Hepatocyte (in vitro differentiated cells): ENCODE data around the gene MYO3B. TPM values are rescaled to one million over a fixed set of nuclear protein-coding genes. Genes with fewer than 3 reads are reported as not detected.

Experiments
- DNase-seq: peaks from one replicate; pipeline ENCODE4 v3.0.0-alpha.2; 2016; ENCODE audit warnings: low spot score
- H2AFZ ChIP-seq: fragments of 200-600 bp; sonication (generic); 2 replicates; pipeline ENCODE4 v1.6.0; 2016; ENCODE audit warnings: antibody characterized with exemption, mild to moderate bottlenecking
- H3K27ac ChIP-seq: fragments of 200-600 bp; sonication (generic); 2 replicates; pipeline ENCODE4 v1.5.1; 2016; ENCODE audit warnings: mild to moderate bottlenecking
- H3K27me3 ChIP-seq: fragments of 200-600 bp; sonication (generic); 2 replicates; pipeline ENCODE4 v1.6.1; 2016
- H3K36me3 ChIP-seq: fragments of 200-600 bp; sonication (generic); replicated peaks from 2 replicates; pipeline ENCODE4 v1.5.1; 2016; ENCODE audit warnings: low read depth; ENCODE audit not compliant: insufficient read depth
- H3K4me1 ChIP-seq: fragments of 200-600 bp; sonication (generic); 2 replicates; pipeline ENCODE4 v1.5.1; 2016; ENCODE audit warnings: mild to moderate bottlenecking, moderate library complexity; ENCODE audit not compliant: insufficient read depth
- H3K4me2 ChIP-seq: fragments of 200-600 bp; sonication (generic); 2 replicates; pipeline ENCODE4 v1.6.0; 2016
- H3K4me3 ChIP-seq: fragments of 200-600 bp; sonication (generic); 2 replicates; pipeline ENCODE4 v1.5.1; 2016; ENCODE audit warnings: mild to moderate bottlenecking
- H3K79me2 ChIP-seq: fragments of 200-600 bp; sonication (generic); 2 replicates; pipeline ENCODE4 v1.6.0; 2017; ENCODE audit warnings: mild to moderate bottlenecking
- H3K9me2 ChIP-seq: fragments of 200-600 bp; sonication (generic); replicated peaks from 2 replicates; pipeline ENCODE4 v1.6.0; 2017; ENCODE audit warnings: mild to moderate bottlenecking; ENCODE audit not compliant: insufficient read depth
- H3K9me3 ChIP-seq: fragments of 200-600 bp; sonication (generic); 2 replicates; pipeline ENCODE4 v1.5.1; 2016; ENCODE audit warnings: low read depth, mild to moderate bottlenecking
- H4K20me1 ChIP-seq: fragments of 200-600 bp; sonication (generic); 2 replicates; pipeline ENCODE4 v1.6.0; 2016; ENCODE audit warnings: mild to moderate bottlenecking; ENCODE audit not compliant: insufficient read depth, poor library complexity, severe bottlenecking
- EZH2 ChIP-seq: fragments of 200-600 bp; sonication (generic); IDR thresholded peaks from 2 replicates; pipeline ENCODE4 v1.6.1; 2016; ENCODE audit warnings: antibody characterized with exemption, mild to moderate bottlenecking, borderline replicate concordance
- EZH2phosphoT487 ChIP-seq: fragments of 200-600 bp; sonication (generic); IDR thresholded peaks from one replicate; pipeline ENCODE4 v1.6.1; 2018; ENCODE audit warnings: antibody characterized with exemption, mild to moderate bottlenecking, low read depth, moderate library complexity; ENCODE audit not compliant: unreplicated experiment, severe bottlenecking
- WGBS: methylation state at CpG from one replicate; pipeline ENCODE4 v1.1.6; 2016; ENCODE audit warnings: low lambda C conversion rate; ENCODE audit errors: missing lambda C conversion rate; 5-methylcytosine and 5-hydroxymethylcytosine counted together
- polyA plus RNA-seq: library from polyadenylated mRNA; unstranded; fragments of >200 nt; fragmentation: Nextera tagmentation; extraction: Ambion mirVana; gene quantifications from 2 replicates; pipeline ENCODE4 v1.2.1, GENCODE V29; 2016
- total RNA-seq: library from RNA; depleted of rRNA; stranded (reverse); fragments of >200 nt; gene quantifications from 2 replicates; pipeline ENCODE4 v1.2.3, GENCODE V29; 2014
- TF ChIP-seq, protein P1 (sequence below): fragments of 200-600 bp; sonication (generic); IDR thresholded peaks from 2 replicates; pipeline ENCODE4 v1.5.1; 2016; ENCODE audit warnings: antibody characterized with exemption, mild to moderate bottlenecking; ENCODE audit not compliant: poor library complexity

MYO3B gene
- total and polyA plus RNA-seq, 2 experiments from 2014 or later: 0.63 to 1.1 TPM

- TF ChIP-seq, protein P1, sequence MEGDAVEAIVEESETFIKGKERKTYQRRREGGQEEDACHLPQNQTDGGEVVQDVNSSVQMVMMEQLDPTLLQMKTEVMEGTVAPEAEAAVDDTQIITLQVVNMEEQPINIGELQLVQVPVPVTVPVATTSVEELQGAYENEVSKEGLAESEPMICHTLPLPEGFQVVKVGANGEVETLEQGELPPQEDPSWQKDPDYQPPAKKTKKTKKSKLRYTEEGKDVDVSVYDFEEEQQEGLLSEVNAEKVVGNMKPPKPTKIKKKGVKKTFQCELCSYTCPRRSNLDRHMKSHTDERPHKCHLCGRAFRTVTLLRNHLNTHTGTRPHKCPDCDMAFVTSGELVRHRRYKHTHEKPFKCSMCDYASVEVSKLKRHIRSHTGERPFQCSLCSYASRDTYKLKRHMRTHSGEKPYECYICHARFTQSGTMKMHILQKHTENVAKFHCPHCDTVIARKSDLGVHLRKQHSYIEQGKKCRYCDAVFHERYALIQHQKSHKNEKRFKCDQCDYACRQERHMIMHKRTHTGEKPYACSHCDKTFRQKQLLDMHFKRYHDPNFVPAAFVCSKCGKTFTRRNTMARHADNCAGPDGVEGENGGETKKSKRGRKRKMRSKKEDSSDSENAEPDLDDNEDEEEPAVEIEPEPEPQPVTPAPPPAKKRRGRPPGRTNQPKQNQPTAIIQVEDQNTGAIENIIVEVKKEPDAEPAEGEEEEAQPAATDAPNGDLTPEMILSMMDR: no peak
- TF ChIP-seq EZH2: no peak
- TF ChIP-seq EZH2phosphoT487: no peak
- H3K9me3 ChIP-seq: no peaks in the 10 kb centered on the region
- no peak overlapping the region for H3K4me3 ChIP-seq
Observed at GRCh38 chr2:170159060-170159459, 18.9 kb upstream of the MYO3B start.

DNA sequence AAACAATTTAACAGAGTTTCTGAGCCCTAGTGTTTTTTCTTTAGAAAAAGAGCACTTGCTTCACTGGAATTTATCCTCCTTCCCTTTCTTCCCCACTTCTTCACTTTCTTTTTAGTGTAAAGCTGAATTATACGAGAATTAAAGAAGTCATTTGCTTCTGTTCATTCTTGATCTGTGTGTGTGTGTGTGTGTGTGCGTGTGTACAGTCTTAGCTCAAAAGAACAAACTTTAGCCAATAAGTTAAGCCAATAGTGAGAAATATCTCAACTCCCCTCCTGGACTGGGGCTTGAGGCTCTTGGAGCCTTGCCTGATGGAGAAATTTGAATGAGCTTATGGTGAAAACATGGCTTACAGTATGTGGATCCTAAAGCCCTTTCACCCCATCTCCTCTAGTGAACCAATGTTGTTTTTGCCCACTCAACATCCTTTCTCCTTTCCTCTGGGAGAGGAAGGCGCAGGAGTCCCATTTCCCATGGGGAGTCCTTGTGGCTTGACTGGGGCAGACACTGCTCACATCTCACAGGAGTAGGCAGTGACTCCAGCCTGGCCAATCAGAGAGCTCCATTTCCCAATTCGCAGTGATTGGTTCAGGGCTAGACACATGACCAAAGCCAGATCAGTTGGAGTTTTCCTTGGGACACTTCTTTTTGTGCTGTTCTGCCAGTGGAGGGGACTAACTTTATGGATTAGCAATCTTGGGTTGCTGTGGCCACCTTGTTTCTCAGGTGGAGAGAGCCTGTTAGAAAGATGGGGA is 16.3 kb upstream of the MYO3B start:
- 91% methylated on average over 4 of the region's 4 CpGs for WGBS
- H3K27me3 ChIP-seq: no peaks in the 10 kb centered on the region
- H3K4me1 ChIP-seq: no peaks in the 10 kb centered on the region
- H4K20me1 ChIP-seq: no peaks in the 10 kb centered on the region
- H3K79me2 ChIP-seq: no peaks in the 10 kb centered on the region
- no peak overlapping the region for H2AFZ ChIP-seq
- no peak overlapping the region for H3K27ac ChIP-seq
- H3K9me2 ChIP-seq: no peaks in the 10 kb centered on the region
- no peaks in the 10 kb centered on the region for H3K9me3 ChIP-seq
- no peak for DNase-seq
- no peak overlapping the region for H3K4me3 ChIP-seq
- TF ChIP-seq, protein P1: no peak
- TF ChIP-seq EZH2phosphoT487 (no peak), EZH2 (no peak)
- H3K4me2 ChIP-seq: no peak overlapping the region
- no peaks in the 10 kb centered on the region for H3K36me3 ChIP-seq

More at GRCh38 chr2:170159060-170159459, 18.9 kb upstream of the MYO3B start:
- Histone ChIP-seq H2AFZ (no peak overlapping the region), H3K9me2 (no peaks in the 10 kb centered on the region), H3K36me3 (no peaks in the 10 kb centered on the region), H3K4me1 (peaks cover 19% of the 10 kb centered on the region), H3K27ac (no peak overlapping the region), H3K4me2 (no peak overlapping the region), H4K20me1 (no peaks in the 10 kb centered on the region), H3K79me2 (no peaks in the 10 kb centered on the region), H3K27me3 (no peaks in the 10 kb centered on the region)
- DNase-seq: no peak

DNA sequence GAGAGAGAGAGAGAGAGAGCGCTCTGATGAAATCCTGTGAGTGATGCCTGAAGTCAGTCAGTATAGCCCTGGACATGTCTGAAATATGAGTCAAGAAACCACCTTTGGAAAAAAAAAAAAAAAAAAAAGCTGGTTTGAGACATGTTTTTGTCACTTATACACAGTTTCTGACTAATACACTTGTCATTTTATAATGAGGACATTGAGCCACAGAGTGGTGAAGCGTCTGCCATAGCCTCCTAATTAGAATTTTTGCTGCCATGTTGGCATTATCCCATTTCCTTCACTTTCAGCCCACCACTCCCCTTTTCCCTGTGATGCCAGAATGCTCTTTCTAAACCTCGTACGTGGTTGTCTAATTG is 15.7 kb upstream of the MYO3B start:
- H3K9me3 ChIP-seq: no peaks in the 10 kb centered on the region
- TF ChIP-seq EZH2phosphoT487 (no peak), EZH2 (no peak)
- TF ChIP-seq, protein P1: no peak

More for the DNA sequence above, 15.7 kb upstream of the MYO3B start:
- no peak overlapping the region for H3K4me2 ChIP-seq
- 83% methylated on average over 4 of the region's 4 CpGs for WGBS
- H3K9me2 ChIP-seq: no peaks in the 10 kb centered on the region
- no peak overlapping the region for H3K4me3 ChIP-seq
- no peaks in the 10 kb centered on the region for H3K27me3 ChIP-seq
- H3K36me3 ChIP-seq: no peaks in the 10 kb centered on the region
- H4K20me1 ChIP-seq: no peaks in the 10 kb centered on the region
- no peaks in the 10 kb centered on the region for H3K79me2 ChIP-seq
- H3K27ac ChIP-seq: no peak overlapping the region
- DNase-seq: no peak
- H3K4me1 ChIP-seq: no peaks in the 10 kb centered on the region
- H2AFZ ChIP-seq: no peak overlapping the region
